Thymus (tissue), 11 donors: ENCODE data around the gene OPA1. TPM values are rescaled to one million over a fixed set of nuclear protein-coding genes. Genes with fewer than 3 reads are reported as not detected.

Source experiments
- DNase-seq, 9 donors: peaks; one replicate each; pipeline ENCODE4 v3.0.0-alpha.2; 2013; ENCODE audit warnings: low spot score in 9 of 9, low read depth in 6 of 9, missing footprints in 1 of 9
- H3K27ac ChIP-seq, 2 donors: one replicate each; pipeline ENCODE4 v1.5.1; 2013; ENCODE audit warnings: control low read depth in 1 of 2, low read depth in 1 of 2, low read length in 1 of 2, mild to moderate bottlenecking in 1 of 2, moderate library complexity in 1 of 2
- H3K27me3 ChIP-seq, 2 donors: one replicate each; pipeline ENCODE4 v1.5.1; 2013; ENCODE audit warnings: low read length in 1 of 2; ENCODE audit not compliant: control insufficient read depth in 2 of 2, insufficient read depth in 1 of 2
- H3K36me3 ChIP-seq, 2 donors: one replicate each; pipeline ENCODE4 v1.5.1; 2013; ENCODE audit warnings: low read length in 1 of 2, mild to moderate bottlenecking in 1 of 2, moderate library complexity in 1 of 2; ENCODE audit not compliant: control insufficient read depth in 2 of 2, insufficient read depth in 2 of 2
- H3K4me1 ChIP-seq, 2 donors: one replicate each; pipeline ENCODE4 v1.5.1; 2013; ENCODE audit warnings: low read length in 2 of 2; ENCODE audit not compliant: control insufficient read depth in 2 of 2, insufficient read depth in 2 of 2
- H3K4me3 ChIP-seq, 2 donors: one replicate each; pipeline ENCODE4 v1.5.1; 2013; ENCODE audit warnings: low read length in 2 of 2, control low read depth in 1 of 2, mild to moderate bottlenecking in 1 of 2
- H3K9me3 ChIP-seq, 2 donors: one replicate each; pipeline ENCODE4 v1.5.1; 2013; ENCODE audit warnings: low read length in 1 of 2, mild to moderate bottlenecking in 1 of 2; ENCODE audit not compliant: control insufficient read depth in 2 of 2, insufficient read depth in 1 of 2
- WGBS: extraction: QIAGEN DNeasy Blood & Tissue Kit; methylation state at CpG from one replicate; pipeline ENCODE4 v1.1.7; 2013; 5-methylcytosine and 5-hydroxymethylcytosine counted together
- polyA plus RNA-seq: library from polyadenylated mRNA; stranded (reverse); fragments of 200-250 nt; gene quantifications from one replicate; pipeline ENCODE4 v1.2.3, GENCODE V29; 2013
- total RNA-seq: library from RNA; stranded (reverse); fragments of 120-200 nt; gene quantifications from one replicate; pipeline ENCODE4 v1.2.4, GENCODE V29; 2013
- donor health status: healthy.

The OPA1 gene
- total and polyA plus RNA-seq, 2 donors, result 21.0 to 56.7 TPM

- DNase-seq, result no peak
- no peaks in the 10 kb centered on the region for H3K27me3 ChIP-seq
- no peak overlapping the region for H3K27ac ChIP-seq
- no peaks in the 10 kb centered on the region for H3K4me1 ChIP-seq
- no peaks in the 10 kb centered on the region for H3K36me3 ChIP-seq
- no peak overlapping the region for H3K4me3 ChIP-seq
- 97% methylated on average over 3 of the region's 3 CpGs for WGBS
- H3K9me3 ChIP-seq, result no peaks in the 10 kb centered on the region
Observed at GRCh38 chr3:193702967-193703366, 110.0 kb downstream of the OPA1 start.

- H3K27ac ChIP-seq, result no peak overlapping the region
- no peak for DNase-seq
- H3K36me3 ChIP-seq, result no peaks in the 10 kb centered on the region
- WGBS, result 87% methylated on average over 5 of the region's 5 CpGs
- H3K9me3 ChIP-seq, result no peaks in the 10 kb centered on the region
- no peaks in the 10 kb centered on the region for H3K27me3 ChIP-seq
- H3K4me3 ChIP-seq, result no peak overlapping the region
- no peaks in the 10 kb centered on the region for H3K4me1 ChIP-seq
Observed at GRCh38 chr3:193704431-193704830, 111.4 kb downstream of the OPA1 start.

GRCh38 chr3:193708270-193708669, 115.3 kb downstream of the OPA1 start:
- H3K27ac ChIP-seq, result no peak overlapping the region
- 96% methylated on average over 3 of the region's 3 CpGs for WGBS

GRCh38 chr3:193710286-193711165, 117.5 kb downstream of the OPA1 start:
- WGBS, result 87% methylated on average over 18 of the region's 18 CpGs
- Histone ChIP-seq H3K4me3 (no peak overlapping the region), H3K27me3 (no peaks in the 10 kb centered on the region), H3K4me1 (no peaks in the 10 kb centered on the region), H3K27ac (no peak overlapping the region), H3K9me3 (peaks cover 5 to 12% of the 10 kb centered on the region in 2 donors), H3K36me3 (no peaks in the 10 kb centered on the region)
- no peak for DNase-seq

More at GRCh38 chr3:193708270-193708669, 115.3 kb downstream of the OPA1 start:
- Histone ChIP-seq H3K4me1 (no peaks in the 10 kb centered on the region), H3K9me3 (no peaks in the 10 kb centered on the region), H3K36me3 (no peaks in the 10 kb centered on the region), H3K4me3 (no peak overlapping the region), H3K27me3 (no peaks in the 10 kb centered on the region)
- DNase-seq, result no peak

- H3K4me3 ChIP-seq, result no peak overlapping the region
- peaks cover 0 to 2% of the 10 kb centered on the region in 2 donors for H3K4me1 ChIP-seq
- no peak for DNase-seq
- H3K27me3 ChIP-seq, result no peaks in the 10 kb centered on the region
- 99% methylated on average over 8 of the region's 8 CpGs for WGBS
- H3K9me3 ChIP-seq, result peaks cover 5 to 15% of the 10 kb centered on the region in 2 donors
- H3K27ac ChIP-seq, result no peak overlapping the region
- no peaks in the 10 kb centered on the region for H3K36me3 ChIP-seq
Observed at GRCh38 chr3:193711166-193711485, 118.1 kb downstream of the OPA1 start.

- Histone ChIP-seq H3K27me3 (no peaks in the 10 kb centered on the region), H3K4me3 (no peak overlapping the region), H3K27ac (no peak overlapping the region), H3K9me3 (peaks cover 5 to 17% of the 10 kb centered on the region in 2 donors), H3K36me3 (no peaks in the 10 kb centered on the region), H3K4me1 (peaks cover 0 to 6% of the 10 kb centered on the region in 2 donors)
- no peak for DNase-seq
- WGBS, result 96% methylated on average over 9 of the region's 9 CpGs
Observed at GRCh38 chr3:193711523-193711963, 118.5 kb downstream of the OPA1 start.

GRCh38 chr3:193711964-193712598, 119.1 kb downstream of the OPA1 start:
- 96% methylated on average over 19 of the region's 19 CpGs for WGBS
- no peak overlapping the region for H3K27ac ChIP-seq
- H3K4me3 ChIP-seq, result no peak overlapping the region
- no peak for DNase-seq
- H3K36me3 ChIP-seq, result no peaks in the 10 kb centered on the region
- no peaks in the 10 kb centered on the region for H3K27me3 ChIP-seq
- peaks cover 0 to 7% of the 10 kb centered on the region in 2 donors for H3K4me1 ChIP-seq
- peaks cover 5 to 23% of the 10 kb centered on the region in 2 donors for H3K9me3 ChIP-seq

GRCh38 chr3:193712938-193713337, 119.9 kb downstream of the OPA1 start:
- no peaks in the 10 kb centered on the region for H3K27me3 ChIP-seq
- H3K4me3 ChIP-seq, result no peak overlapping the region
- H3K4me1 ChIP-seq, result peaks cover 0 to 7% of the 10 kb centered on the region in 2 donors
- H3K27ac ChIP-seq, result no peak overlapping the region
- no peaks in the 10 kb centered on the region for H3K36me3 ChIP-seq
- DNase-seq, result no peak
- WGBS, result 95% methylated on average over 5 of the region's 5 CpGs
- peaks cover 5 to 24% of the 10 kb centered on the region in 2 donors for H3K9me3 ChIP-seq

- H3K4me3 ChIP-seq, result no peak overlapping the region
- WGBS, result 96% methylated on average over 4 of the region's 4 CpGs
- peaks cover 0 to 7% of the 10 kb centered on the region in 2 donors for H3K4me1 ChIP-seq
- peaks cover 5 to 26% of the 10 kb centered on the region in 2 donors for H3K9me3 ChIP-seq
- H3K36me3 ChIP-seq, result no peaks in the 10 kb centered on the region
- no peaks in the 10 kb centered on the region for H3K27me3 ChIP-seq
- DNase-seq, result no peak
- H3K27ac ChIP-seq, result no peak overlapping the region
Observed at GRCh38 chr3:193714523-193715137, 121.6 kb downstream of the OPA1 start.
